Testis (tissue), 3 donors: ENCODE results near the gene IL1RAPL1. TPM values are rescaled to one million over a fixed set of nuclear protein-coding genes. Genes with fewer than 3 reads are reported as not detected.

Experiments
- DNase-seq: peaks from one replicate; pipeline ENCODE4 v3.0.0-alpha.2; 2019
- H3K27ac ChIP-seq, 2 donors: fragments of 200-600 bp; sonication (generic); one replicate each; pipeline ENCODE4 v1.5.1; 2019
- H3K27me3 ChIP-seq: fragments of 200-600 bp; sonication (generic); one replicate; pipeline ENCODE4 v1.5.1; 2019
- H3K36me3 ChIP-seq: fragments of 200-600 bp; sonication (generic); one replicate; pipeline ENCODE4 v1.5.1; 2017; ENCODE audit warnings: low read depth; ENCODE audit errors: missing control alignments
- H3K4me1 ChIP-seq: fragments of 200-600 bp; sonication (generic); one replicate; pipeline ENCODE4 v1.5.1; 2019
- H3K4me3 ChIP-seq, 2 donors: fragments of 200-600 bp; sonication (generic); one replicate each; pipeline ENCODE4 v1.5.1; 2017 to 2019
- H3K9me3 ChIP-seq: fragments of 200-600 bp; sonication (generic); one replicate; pipeline ENCODE4 v1.5.1; 2017
- CTCF ChIP-seq, 3 experiments: fragments of 450-650 bp in 2 of 3; fragments of 200-600 bp in 1 of 3; sonication (generic) in 1 of 3; IDR thresholded peaks; one replicate each; pipeline ENCODE4 v1.5.1; 2016 to 2019; ENCODE audit warnings: antibody characterized with exemption in 3 of 3, mild to moderate bottlenecking in 2 of 3, moderate library complexity in 1 of 3
- POLR2A ChIP-seq: fragments of 450-650 bp; IDR thresholded peaks from one replicate; pipeline ENCODE4 v1.6.1; 2017; ENCODE audit warnings: antibody characterized with exemption, mild to moderate bottlenecking, moderate library complexity
- WGBS, 2 donors: methylation state at CpG; one replicate each; pipeline ENCODE4 v1.1.5; 2018; 5-methylcytosine and 5-hydroxymethylcytosine counted together
- intact Hi-C: fragments of 100-400 bp; cut with DNase I; formaldehyde crosslinking; loops from one replicate; pipeline ENCODE4 v1.15.1; 2023; ENCODE audit warnings: low total_unique reads
- polyA plus RNA-seq: library from polyadenylated mRNA; stranded (reverse); fragments of 350-450 nt; fragmentation: Illumina TruSeq; extraction: RNeasy Lipid Tissue Mini Kit (QIAGEN cat#74804); gene quantifications from one replicate; pipeline ENCODE4 v1.2.3, GENCODE V29; 2014; ENCODE audit warnings: low read depth, low replicate concordance; ENCODE audit not compliant: insufficient read depth
- total RNA-seq, 2 donors: library from RNA; depleted of rRNA; stranded (reverse); fragments of >200 nt; gene quantifications; one replicate each; pipeline ENCODE4 v1.2.3, GENCODE V29; 2016

IL1RAPL1 gene
- total and polyA plus RNA-seq, 3 donors from 2014 or later: 0.13 to 0.94 (median 0.93) TPM

DNA sequence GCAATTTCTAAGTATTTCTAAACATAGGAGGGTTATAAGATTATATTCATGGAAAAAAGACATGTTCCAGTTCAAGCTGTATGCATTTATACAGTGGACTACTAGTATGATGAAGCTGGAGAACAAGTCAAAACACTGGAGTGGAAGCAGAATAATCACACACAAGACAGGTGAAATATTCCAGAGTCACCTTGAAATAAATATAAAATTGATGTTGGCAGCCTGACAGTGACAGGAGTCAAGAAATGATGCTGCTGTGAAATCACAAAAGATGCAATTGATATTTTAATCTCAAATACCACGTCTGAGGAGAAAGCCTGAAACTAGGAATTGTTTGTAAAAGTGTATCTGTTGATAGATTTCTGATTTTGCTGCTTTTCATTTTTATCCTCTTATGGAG, 667.3 kb downstream of the IL1RAPL1 start:
- WGBS, 2 donors: 46 to 83% methylated on average over 1 of the region's 1 CpG
- Histone ChIP-seq H3K36me3 (no peaks in the 10 kb centered on the region), H3K9me3 (no peaks in the 10 kb centered on the region), H3K27ac (no peak overlapping the region), H3K4me1 (no peaks in the 10 kb centered on the region), H3K27me3 (no peaks in the 10 kb centered on the region), H3K4me3 (no peak overlapping the region)
- no peak for DNase-seq
- TF ChIP-seq CTCF (IDR thresholded peaks at IDR 0.05) (no peak), POLR2A (no peak)
- intact Hi-C loops: no loop called here

- Histone ChIP-seq H3K27ac (no peak overlapping the region), H3K36me3 (no peaks in the 10 kb centered on the region), H3K4me3 (no peak overlapping the region), H3K9me3 (no peaks in the 10 kb centered on the region), H3K4me1 (no peaks in the 10 kb centered on the region), H3K27me3 (no peaks in the 10 kb centered on the region)
- DNase-seq: no peak
- WGBS, 2 donors: 21 to 64% methylated on average over 3 of the region's 3 CpGs
- intact Hi-C loops: no loop called here
- TF ChIP-seq CTCF (IDR thresholded peaks at IDR 0.05) (no peak), POLR2A (no peak)
These were observed 670.3 kb downstream of the IL1RAPL1 start for GRCh38 chrX:29257521-29257920.

GRCh38 chrX:29269390-29269789, 682.1 kb downstream of the IL1RAPL1 start:
- no peak for TF ChIP-seq CTCF (IDR thresholded peaks at IDR 0.05)
- no peak overlapping the region for H3K27ac ChIP-seq
- H3K4me1 ChIP-seq: no peaks in the 10 kb centered on the region

DNA sequence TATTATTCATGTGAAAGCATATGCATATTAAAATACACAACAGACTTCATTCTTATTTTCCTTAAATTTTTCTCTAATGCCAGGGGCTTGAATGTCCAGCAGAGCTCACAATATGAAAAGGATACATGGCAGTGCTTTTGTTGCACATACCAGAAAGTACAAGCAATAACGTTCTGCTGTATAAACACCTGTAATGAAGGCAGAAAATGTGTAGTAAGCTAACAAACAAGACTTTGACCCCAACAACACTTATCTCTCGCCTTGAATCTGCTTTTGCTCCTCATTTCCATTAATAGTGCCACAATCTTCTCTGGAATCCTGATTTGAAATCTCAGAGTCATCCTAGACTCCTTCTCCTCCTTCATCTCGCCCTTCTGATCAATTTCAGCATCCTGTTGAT, 687.3 kb downstream of the IL1RAPL1 start:
- no peak overlapping the region for H3K27ac ChIP-seq
- H3K27me3 ChIP-seq: no peaks in the 10 kb centered on the region
- TF ChIP-seq POLR2A (no peak), CTCF (IDR thresholded peaks at IDR 0.05) (no peak)
- H3K36me3 ChIP-seq: no peaks in the 10 kb centered on the region
- H3K9me3 ChIP-seq: no peaks in the 10 kb centered on the region
- intact Hi-C loops: no loop called here
- H3K4me3 ChIP-seq: no peak overlapping the region
- H3K4me1 ChIP-seq: no peaks in the 10 kb centered on the region
- WGBS, 2 donors: 79 to 86% methylated on average over 3 of the region's 3 CpGs
- no peak for DNase-seq

More at GRCh38 chrX:29269390-29269789, 682.1 kb downstream of the IL1RAPL1 start:
- H3K9me3 ChIP-seq: no peaks in the 10 kb centered on the region
- H3K27me3 ChIP-seq: no peaks in the 10 kb centered on the region
- no peak for DNase-seq
- intact Hi-C loops: no loop called here
- no peak overlapping the region for H3K4me3 ChIP-seq
- no peaks in the 10 kb centered on the region for H3K36me3 ChIP-seq

- H3K36me3 ChIP-seq: no peaks in the 10 kb centered on the region
- no peaks in the 10 kb centered on the region for H3K4me1 ChIP-seq
- DNase-seq: no peak
- intact Hi-C loops: no loop called here
- no peak overlapping the region for H3K4me3 ChIP-seq
- H3K27me3 ChIP-seq: no peaks in the 10 kb centered on the region
- no peaks in the 10 kb centered on the region for H3K9me3 ChIP-seq
- no peak overlapping the region for H3K27ac ChIP-seq
- TF ChIP-seq CTCF (IDR thresholded peaks at IDR 0.05) (no peak), POLR2A (no peak)
These were observed 688.7 kb downstream of the IL1RAPL1 start for GRCh38 chrX:29275928-29276327.
